ENCODE data around the gene IL17B.

The IL17B gene

GRCh38 chr5:149324641-149325040, 54.5 kb downstream of the IL17B start:
- DNase-seq (ENCODE audit: low read depth in 2 of 2): no peak

Data from stimulated activated CD8-positive, alpha-beta memory T cell treated with anti-CD3 and anti-CD28 coated beads, Interleukin-15, amount 100 ng/mL, for 48 hours (primary cell).